Astrocyte (in vitro differentiated cells and primary cell): ENCODE results near the gene SIAH3. TPM values are rescaled to one million over a fixed set of nuclear protein-coding genes. Genes with fewer than 3 reads are reported as not detected.

Experiments
- DNase-seq: peaks from one replicate; pipeline ENCODE4 v3.0.0-alpha.2; 2010; ENCODE audit warnings: low read depth
- FAIRE-seq: peaks from 2 replicates; lab custom pipeline; 2011; peaks lifted over from hg19 to GRCh38; lab: Jason Lieb, UNC
- H2AFZ ChIP-seq: 2 replicates; pipeline ENCODE4 v1.6.0; 2012; ENCODE audit warnings: low read depth, low read length, inconsistent platforms
- H3K27ac ChIP-seq: 2 replicates; pipeline ENCODE4 v1.5.1; 2011; ENCODE audit warnings: low read depth, low read length, inconsistent platforms
- H3K27me3 ChIP-seq: 2 replicates; pipeline ENCODE4 v1.6.0; 2011; ENCODE audit warnings: low read length, inconsistent platforms; ENCODE audit not compliant: insufficient read depth
- H3K36me3 ChIP-seq: 2 replicates; pipeline ENCODE4 v1.5.1; 2011; ENCODE audit warnings: low read length, inconsistent platforms; ENCODE audit not compliant: insufficient read depth
- H3K4me1 ChIP-seq: 2 replicates; pipeline ENCODE4 v1.5.1; 2011; ENCODE audit warnings: low read length, inconsistent platforms; ENCODE audit not compliant: insufficient read depth
- H3K4me2 ChIP-seq: 2 replicates; pipeline ENCODE4 v1.6.0; 2012; ENCODE audit warnings: low read length, inconsistent platforms
- H3K4me3 ChIP-seq: 2 replicates; pipeline ENCODE4 v1.5.1; 2011; ENCODE audit warnings: low read depth, mild to moderate bottlenecking, low read length, inconsistent platforms; ENCODE audit not compliant: insufficient read depth
- H3K79me2 ChIP-seq: 2 replicates; pipeline ENCODE4 v1.6.0; 2012; ENCODE audit warnings: mild to moderate bottlenecking, low read length, inconsistent platforms; ENCODE audit not compliant: insufficient read depth
- H3K9ac ChIP-seq: 2 replicates; pipeline ENCODE4 v1.6.0; 2012; ENCODE audit warnings: mild to moderate bottlenecking, low read length, inconsistent platforms
- H3K9me3 ChIP-seq: 2 replicates; pipeline ENCODE4 v1.5.1; 2012; ENCODE audit warnings: low read depth, mild to moderate bottlenecking, low read length, inconsistent platforms; ENCODE audit not compliant: insufficient read depth
- H4K20me1 ChIP-seq: 2 replicates; pipeline ENCODE4 v1.6.0; 2012; ENCODE audit warnings: low read length, inconsistent platforms; ENCODE audit not compliant: insufficient read depth
- H3K27ac Mint-ChIP-seq: one replicate; pipeline ENCODE4 v1.8.0; 2021; ENCODE audit warnings: mild to moderate bottlenecking, mixed read lengths; ENCODE audit not compliant: unreplicated experiment
- H3K27me3 Mint-ChIP-seq: one replicate; pipeline ENCODE4 v1.8.0; 2021; ENCODE audit warnings: low read depth, mixed read lengths; ENCODE audit not compliant: unreplicated experiment
- H3K36me3 Mint-ChIP-seq: one replicate; pipeline ENCODE4 v1.8.0; 2021; ENCODE audit warnings: low read depth, mixed read lengths; ENCODE audit not compliant: unreplicated experiment
- H3K4me1 Mint-ChIP-seq: one replicate; pipeline ENCODE4 v1.8.0; 2021; ENCODE audit warnings: low read depth, mixed read lengths; ENCODE audit not compliant: unreplicated experiment
- H3K4me3 Mint-ChIP-seq: one replicate; pipeline ENCODE4 v1.8.0; 2021; ENCODE audit warnings: mild to moderate bottlenecking, moderate library complexity, mixed read lengths; ENCODE audit not compliant: unreplicated experiment
- H3K9me3 Mint-ChIP-seq: one replicate; pipeline ENCODE4 v1.8.0; 2021; ENCODE audit warnings: mild to moderate bottlenecking, mixed read lengths; ENCODE audit not compliant: unreplicated experiment
- EZH2 ChIP-seq: IDR thresholded peaks from 2 replicates; pipeline ENCODE4 v1.6.1; 2012; ENCODE audit warnings: mild to moderate bottlenecking, low read length, inconsistent platforms; ENCODE audit not compliant: insufficient read depth
- total RNA-seq: library from RNA; stranded (reverse); gene quantifications from 2 replicates; pipeline ENCODE4 v1.2.1, GENCODE V29; 2021
- TF ChIP-seq, protein P1 (sequence below): IDR thresholded peaks from 2 replicates; pipeline ENCODE4 v1.5.1; 2011; ENCODE audit warnings: low read depth, mild to moderate bottlenecking, inconsistent platforms, low read length, moderate library complexity; ENCODE audit not compliant: insufficient read depth

SIAH3 gene
- total RNA-seq, 1 donor from 2014 or later: 0.07 TPM

GRCh38 chr13:45816427-45816826, 35.1 kb downstream of the SIAH3 start:
- FAIRE-seq (no peak), DNase-seq (no peak)
- H3K27ac Mint-ChIP-seq: no peak overlapping the region
- Histone ChIP-seq H3K9me3 (no peaks in the 10 kb centered on the region), H3K4me2 (no peak overlapping the region), H3K4me1 (no peaks in the 10 kb centered on the region), H4K20me1 (no peaks in the 10 kb centered on the region), H2AFZ (no peak overlapping the region), H3K9ac (no peak overlapping the region), H3K4me3 (no peak overlapping the region), H3K36me3 (no peaks in the 10 kb centered on the region), H3K27me3 (no peaks in the 10 kb centered on the region), H3K27ac (no peak overlapping the region), H3K79me2 (no peaks in the 10 kb centered on the region)
- no peaks in the 10 kb centered on the region for H3K36me3 Mint-ChIP-seq
- TF ChIP-seq, protein P1, sequence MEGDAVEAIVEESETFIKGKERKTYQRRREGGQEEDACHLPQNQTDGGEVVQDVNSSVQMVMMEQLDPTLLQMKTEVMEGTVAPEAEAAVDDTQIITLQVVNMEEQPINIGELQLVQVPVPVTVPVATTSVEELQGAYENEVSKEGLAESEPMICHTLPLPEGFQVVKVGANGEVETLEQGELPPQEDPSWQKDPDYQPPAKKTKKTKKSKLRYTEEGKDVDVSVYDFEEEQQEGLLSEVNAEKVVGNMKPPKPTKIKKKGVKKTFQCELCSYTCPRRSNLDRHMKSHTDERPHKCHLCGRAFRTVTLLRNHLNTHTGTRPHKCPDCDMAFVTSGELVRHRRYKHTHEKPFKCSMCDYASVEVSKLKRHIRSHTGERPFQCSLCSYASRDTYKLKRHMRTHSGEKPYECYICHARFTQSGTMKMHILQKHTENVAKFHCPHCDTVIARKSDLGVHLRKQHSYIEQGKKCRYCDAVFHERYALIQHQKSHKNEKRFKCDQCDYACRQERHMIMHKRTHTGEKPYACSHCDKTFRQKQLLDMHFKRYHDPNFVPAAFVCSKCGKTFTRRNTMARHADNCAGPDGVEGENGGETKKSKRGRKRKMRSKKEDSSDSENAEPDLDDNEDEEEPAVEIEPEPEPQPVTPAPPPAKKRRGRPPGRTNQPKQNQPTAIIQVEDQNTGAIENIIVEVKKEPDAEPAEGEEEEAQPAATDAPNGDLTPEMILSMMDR: no peak
- no peak for TF ChIP-seq EZH2
- H3K9me3 Mint-ChIP-seq: peaks cover 6% of the 10 kb centered on the region
- H3K27me3 Mint-ChIP-seq: peaks cover 5% of the 10 kb centered on the region
- H3K4me1 Mint-ChIP-seq: no peaks in the 10 kb centered on the region
- H3K4me3 Mint-ChIP-seq: no peak overlapping the region

- Mint-ChIP-seq H3K27ac (no peak overlapping the region), H3K4me3 (no peak overlapping the region), H3K36me3 (peaks cover 1% of the 10 kb centered on the region), H3K27me3 (peaks cover 3% of the 10 kb centered on the region), H3K4me1 (no peaks in the 10 kb centered on the region), H3K9me3 (no peaks in the 10 kb centered on the region)
- H3K27ac ChIP-seq: no peak overlapping the region
- FAIRE-seq (no peak), DNase-seq (no peak)
- H4K20me1 ChIP-seq: no peaks in the 10 kb centered on the region
- no peaks in the 10 kb centered on the region for H3K4me1 ChIP-seq
- H2AFZ ChIP-seq: peak overlapping the region; percentile 16
- no peak overlapping the region for H3K4me2 ChIP-seq
- H3K79me2 ChIP-seq: no peaks in the 10 kb centered on the region
- H3K4me3 ChIP-seq: no peak overlapping the region
- H3K9me3 ChIP-seq: no peaks in the 10 kb centered on the region
- H3K36me3 ChIP-seq: no peaks in the 10 kb centered on the region
- no peak for TF ChIP-seq EZH2
- TF ChIP-seq, protein P1: no peak
- H3K27me3 ChIP-seq: no peaks in the 10 kb centered on the region
- no peak overlapping the region for H3K9ac ChIP-seq
Observed at GRCh38 chr13:45812695-45813372, 38.7 kb downstream of the SIAH3 start.
